H4 (cell line): ENCODE results near the gene ACOT7. TPM values are rescaled to one million over a fixed set of nuclear protein-coding genes. Genes with fewer than 3 reads are reported as not detected.

Experiments
- DNase-seq: peaks from one replicate; pipeline ENCODE4 v3.0.0-alpha.2; 2015; ENCODE audit warnings: low spot score
- total RNA-seq: library from RNA; depleted of rRNA; stranded (reverse); fragments of >200 nt; shearing (Covaris generic); gene quantifications from 2 replicates; pipeline ENCODE4 v1.2.3, GENCODE V29; 2014

Gene ACOT7
- total RNA-seq, 1 experiment from 2014 or later, result 50.6 TPM

- DNase-seq, result no peak
Observed at GRCh38 chr1:6347641-6348487, 45.7 kb downstream of the ACOT7 start.

- DNase-seq, result no peak
Observed at GRCh38 chr1:6345460-6345859, 48.1 kb downstream of the ACOT7 start.

GRCh38 chr1:6345009-6345408, 48.6 kb downstream of the ACOT7 start:
- DNase-seq, result no peak

GRCh38 chr1:6343506-6344405, 49.8 kb downstream of the ACOT7 start:
- peak; percentile 83 for DNase-seq

- no peak for DNase-seq
Observed at GRCh38 chr1:6342056-6342455, 51.5 kb downstream of the ACOT7 start.

GRCh38 chr1:6338695-6339094, 54.9 kb downstream of the ACOT7 start:
- no peak for DNase-seq

GRCh38 chr1:6336776-6337622, 56.6 kb downstream of the ACOT7 start:
- no peak for DNase-seq

GRCh38 chr1:6334261-6334993, 59.1 kb downstream of the ACOT7 start:
- DNase-seq, result no peak

- no peak for DNase-seq
Observed at GRCh38 chr1:6332821-6333220, 60.7 kb downstream of the ACOT7 start.

- DNase-seq, result no peak
Observed at GRCh38 chr1:6331543-6332273, 61.9 kb downstream of the ACOT7 start.

- no peak for DNase-seq
Observed at GRCh38 chr1:6330410-6330911, 63.1 kb downstream of the ACOT7 start.

GRCh38 chr1:6329851-6330250, 63.7 kb downstream of the ACOT7 start:
- DNase-seq, result no peak

- no peak for DNase-seq
Observed at GRCh38 chr1:6329396-6329795, 64.2 kb downstream of the ACOT7 start.

- no peak for DNase-seq
Observed at GRCh38 chr1:6328696-6329095, 64.9 kb downstream of the ACOT7 start.

- DNase-seq, result no peak
Observed at GRCh38 chr1:6328091-6328490, 65.5 kb downstream of the ACOT7 start.

- no peak for DNase-seq
Observed at GRCh38 chr1:6325482-6325881, 68.1 kb downstream of the ACOT7 start.

GRCh38 chr1:6322161-6322560, 71.4 kb downstream of the ACOT7 start:
- DNase-seq, result no peak

GRCh38 chr1:6321205-6321604, 72.4 kb downstream of the ACOT7 start:
- no peak for DNase-seq

GRCh38 chr1:6317098-6317760, 76.3 kb downstream of the ACOT7 start:
- DNase-seq, result no peak
